ENCODE measurements around the gene ALG8.

ALG8 gene

DNA sequence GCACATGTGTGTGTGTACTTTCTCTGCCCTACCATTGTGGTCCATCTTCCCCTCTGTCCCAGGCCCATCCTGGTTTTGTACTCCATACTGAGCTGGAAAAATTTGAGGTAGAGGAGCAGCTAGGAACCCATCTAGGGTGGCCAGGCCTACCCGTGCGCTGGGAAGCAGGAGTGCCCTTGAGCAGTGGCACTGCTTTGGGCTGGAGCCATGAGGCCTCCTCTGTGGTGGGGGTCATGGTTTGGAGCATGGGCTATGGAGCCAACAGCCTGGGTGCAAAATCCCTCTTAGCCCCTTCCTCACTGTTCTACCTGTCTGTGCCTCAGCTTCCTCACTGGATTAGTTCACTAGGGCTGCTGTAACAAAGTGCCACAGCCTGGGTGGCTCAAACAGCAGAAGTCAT, 21.9 kb upstream of the ALG8 start:
- no peak for FAIRE-seq
- DNase-seq (ENCODE audit: insufficient read length, low spot score), result no peak

DNA sequence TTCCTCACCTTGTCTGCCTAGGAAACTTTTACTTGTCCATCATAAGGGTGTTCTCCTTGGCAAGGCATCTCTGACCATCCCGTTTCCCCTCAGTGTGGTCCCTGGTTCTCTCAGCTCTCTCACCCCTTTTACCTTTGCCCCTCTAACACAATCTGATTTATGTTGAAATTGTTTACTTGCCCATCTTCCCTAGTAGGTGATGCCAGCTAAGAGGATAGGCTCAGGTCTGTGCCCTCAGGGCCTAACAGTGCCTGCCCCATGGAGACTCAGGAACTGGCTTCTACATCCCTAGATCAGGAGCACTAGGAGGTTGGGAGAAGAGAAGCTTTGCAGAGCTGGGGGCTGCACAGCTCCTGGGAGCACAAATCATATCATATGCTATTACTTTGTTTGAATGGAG, 21.1 kb upstream of the ALG8 start:
- DNase-seq (ENCODE audit: insufficient read length, low spot score) (no peak), FAIRE-seq (no peak)

DNA sequence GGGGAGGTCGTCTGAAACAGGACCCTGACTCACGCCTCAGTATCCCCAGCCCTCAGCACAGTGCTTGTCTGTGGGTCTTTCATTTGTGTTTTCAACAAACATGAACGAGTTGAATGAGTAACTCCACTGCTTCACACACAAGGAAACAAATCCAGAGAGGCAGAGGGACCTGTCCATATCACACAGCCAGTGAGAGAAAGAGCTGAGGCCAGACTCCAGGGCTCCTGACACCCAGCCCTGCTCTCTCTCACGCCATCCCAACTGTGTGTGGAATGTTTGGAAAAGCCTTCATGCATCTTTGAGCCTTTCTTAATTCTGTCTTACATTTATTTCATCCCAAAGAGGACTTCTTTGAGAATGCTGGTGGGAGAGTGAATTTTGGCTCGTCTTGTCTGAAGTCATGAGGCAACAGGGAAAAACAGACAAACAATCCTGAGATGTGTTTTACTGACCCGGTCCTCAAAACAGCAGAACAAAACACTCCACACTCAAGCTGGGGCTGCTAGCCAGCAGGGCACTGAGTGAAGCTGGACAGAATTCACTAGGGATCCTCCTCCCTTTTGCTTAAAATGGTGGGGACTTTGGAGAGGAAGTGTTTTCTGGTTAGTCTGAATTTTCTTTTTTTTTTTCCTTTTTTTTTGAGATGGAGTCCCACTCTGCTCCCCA, 19.7 kb upstream of the ALG8 start:
- FAIRE-seq, result no peak
- DNase-seq (ENCODE audit: insufficient read length, low spot score), result no peak

DNA sequence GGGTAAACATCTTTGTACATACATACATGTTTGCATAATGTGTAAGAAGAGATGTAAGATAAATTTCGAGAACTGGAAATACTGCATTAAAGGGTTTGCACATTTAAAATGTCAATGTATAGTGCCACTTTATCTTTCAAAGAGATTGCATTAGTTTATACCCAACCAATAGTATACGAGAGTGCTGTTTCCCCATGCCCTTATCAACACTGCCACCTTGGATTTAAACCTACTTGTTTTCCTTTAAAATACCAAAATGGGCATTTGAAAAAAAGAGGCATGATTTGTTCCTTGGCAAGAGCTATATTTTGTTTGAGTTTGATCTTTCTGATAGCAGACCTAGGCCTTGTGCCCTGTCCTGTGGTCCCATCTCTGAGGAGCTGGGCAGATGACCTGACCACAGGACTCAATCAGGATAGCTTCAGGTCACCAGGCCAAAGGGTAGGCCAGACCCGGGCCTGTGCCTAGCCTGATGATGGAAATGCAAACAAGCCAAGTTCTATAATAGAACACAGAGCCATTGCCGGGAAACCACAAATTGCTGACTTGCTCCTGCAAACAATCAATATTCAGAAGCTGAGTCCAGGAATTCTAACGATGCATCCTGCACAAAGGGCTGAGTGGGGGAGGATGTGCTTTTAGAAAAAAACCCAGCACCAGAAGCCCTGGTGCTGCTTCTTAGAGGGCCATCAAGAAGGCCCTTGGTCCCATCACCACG, 16.9 kb upstream of the ALG8 start:
- no peak for FAIRE-seq

DNA sequence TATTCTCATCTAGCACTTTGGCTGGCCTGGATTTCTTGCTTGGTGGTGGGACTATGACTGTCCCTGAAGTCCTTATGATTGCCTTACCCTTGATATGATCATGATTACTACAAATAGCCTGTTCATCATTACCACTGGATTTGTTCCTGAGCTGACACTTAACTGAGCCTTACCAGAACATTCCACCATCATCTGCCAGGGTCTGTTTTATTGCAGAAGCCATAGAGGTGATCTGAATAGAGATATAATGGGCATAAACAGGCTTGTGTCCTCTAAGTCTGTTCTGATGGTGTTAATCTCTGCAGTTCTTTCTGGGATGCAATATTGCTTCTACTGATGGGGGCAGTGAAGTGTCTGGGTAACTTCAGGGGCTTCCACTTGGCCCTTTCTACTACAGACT, 12.4 kb upstream of the ALG8 start:
- no peak for FAIRE-seq
- no peak for DNase-seq (ENCODE audit: insufficient read length, low spot score)

More for the DNA sequence above, 16.9 kb upstream of the ALG8 start:
- no peak for DNase-seq (ENCODE audit: insufficient read length, low spot score)

DNA sequence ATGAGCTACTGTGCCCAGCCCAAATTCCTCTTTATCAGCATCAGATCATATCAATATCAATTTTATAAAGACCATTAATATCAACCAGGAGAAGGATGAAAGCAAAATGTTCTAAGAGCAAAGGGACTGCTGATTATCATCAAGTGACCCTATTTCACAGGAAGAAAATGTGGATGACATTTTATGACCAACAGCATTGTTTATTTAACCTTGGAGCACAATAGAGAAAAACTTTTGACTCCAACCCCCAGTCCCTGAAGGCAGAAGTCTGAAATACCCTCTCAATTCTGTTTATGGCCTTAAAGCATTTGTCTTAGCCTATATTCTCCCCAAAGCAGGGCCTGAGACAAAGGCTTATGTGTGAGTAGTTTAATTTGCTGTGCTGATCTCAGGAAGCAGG, 11.3 kb upstream of the ALG8 start:
- DNase-seq (ENCODE audit: insufficient read length, low spot score) (no peak), FAIRE-seq (no peak)

DNA sequence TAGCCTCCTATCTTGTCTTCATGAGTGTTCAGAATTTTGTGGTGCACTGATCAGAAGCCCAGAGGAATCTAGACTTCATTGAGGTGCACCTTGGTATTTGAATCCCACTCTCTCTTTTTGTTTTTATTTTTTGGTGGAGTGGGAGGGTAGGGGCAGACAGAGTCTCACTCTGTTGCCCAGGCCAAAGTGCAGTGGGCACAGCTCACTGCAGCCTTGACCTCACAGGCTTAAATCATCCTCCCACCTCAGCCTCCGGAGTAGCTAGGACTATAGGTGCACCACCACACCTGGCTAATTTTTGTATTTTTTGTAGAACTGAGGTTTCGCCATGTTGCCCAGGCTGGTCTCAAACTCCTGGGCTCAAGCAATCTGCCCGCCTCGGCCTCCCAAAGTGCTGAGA, 10.9 kb upstream of the ALG8 start:
- DNase-seq (ENCODE audit: insufficient read length, low spot score) (no peak), FAIRE-seq (no peak)

DNA sequence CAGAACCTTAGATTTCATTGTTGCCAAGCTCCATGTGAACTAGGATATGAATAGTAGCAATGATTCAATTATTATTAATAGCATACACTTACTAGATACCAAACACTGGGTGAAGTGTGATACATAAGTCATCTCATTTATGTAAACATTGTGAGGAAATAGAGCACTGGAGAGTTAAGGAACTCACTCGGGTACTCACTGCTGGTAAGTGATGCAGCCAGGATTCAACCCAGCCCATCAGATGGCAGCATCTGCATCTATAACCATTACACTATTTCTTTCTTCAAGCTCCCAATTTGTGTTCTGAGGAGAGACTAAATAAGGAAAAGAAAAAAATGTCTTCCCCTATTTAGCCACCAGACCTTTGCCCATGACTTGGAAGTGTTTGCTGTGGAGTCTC, 10.2 kb upstream of the ALG8 start:
- no peak for FAIRE-seq
- no peak for DNase-seq (ENCODE audit: insufficient read length, low spot score)

DNA sequence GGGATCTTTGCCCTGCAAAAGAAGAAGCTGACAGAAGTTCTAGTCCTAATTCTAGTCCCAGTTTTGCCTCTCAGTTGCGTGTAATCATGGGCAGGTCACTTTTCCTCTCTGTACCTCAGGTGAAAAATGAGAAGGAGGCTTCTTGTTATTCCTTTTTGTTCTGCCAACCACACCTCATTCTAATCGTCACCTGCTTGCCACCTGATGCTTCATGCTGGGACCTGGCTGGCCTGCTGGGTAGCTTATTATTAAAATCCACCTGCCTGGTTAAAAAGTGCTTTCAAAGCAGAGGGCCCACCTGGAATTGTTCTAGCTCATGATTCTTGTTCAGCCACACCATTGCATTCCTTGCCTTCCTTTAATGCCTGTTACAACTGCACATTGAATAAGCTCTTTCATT, 8.4 kb upstream of the ALG8 start:
- DNase-seq (ENCODE audit: insufficient read length, low spot score) (no peak), FAIRE-seq (no peak)

DNA sequence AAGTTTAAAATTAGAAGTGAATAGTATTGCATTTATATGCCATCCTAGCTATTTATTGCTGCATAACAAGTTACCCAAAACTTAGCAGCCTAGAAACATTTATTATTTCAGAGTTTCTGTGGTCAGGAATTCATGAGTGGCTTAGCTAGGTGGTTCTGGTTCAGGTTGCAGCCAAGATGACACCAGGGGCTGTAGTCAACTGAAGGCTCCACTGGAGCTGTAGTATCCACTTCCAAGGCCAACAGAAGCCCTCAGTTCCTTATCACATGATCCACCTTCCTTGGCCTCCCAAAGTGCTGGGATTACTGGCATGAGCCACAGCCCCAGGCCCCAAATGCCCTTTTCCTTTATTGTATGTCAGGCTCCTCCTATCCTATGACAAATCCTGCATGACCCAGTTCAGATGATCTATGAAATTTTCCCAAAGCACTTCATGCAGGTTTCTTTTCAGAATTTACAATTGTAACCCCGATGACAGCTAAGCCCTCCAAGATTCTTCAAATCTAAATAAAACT, 6.1 kb upstream of the ALG8 start:
- FAIRE-seq (no peak), DNase-seq (ENCODE audit: insufficient read length, low spot score) (no peak)

DNA sequence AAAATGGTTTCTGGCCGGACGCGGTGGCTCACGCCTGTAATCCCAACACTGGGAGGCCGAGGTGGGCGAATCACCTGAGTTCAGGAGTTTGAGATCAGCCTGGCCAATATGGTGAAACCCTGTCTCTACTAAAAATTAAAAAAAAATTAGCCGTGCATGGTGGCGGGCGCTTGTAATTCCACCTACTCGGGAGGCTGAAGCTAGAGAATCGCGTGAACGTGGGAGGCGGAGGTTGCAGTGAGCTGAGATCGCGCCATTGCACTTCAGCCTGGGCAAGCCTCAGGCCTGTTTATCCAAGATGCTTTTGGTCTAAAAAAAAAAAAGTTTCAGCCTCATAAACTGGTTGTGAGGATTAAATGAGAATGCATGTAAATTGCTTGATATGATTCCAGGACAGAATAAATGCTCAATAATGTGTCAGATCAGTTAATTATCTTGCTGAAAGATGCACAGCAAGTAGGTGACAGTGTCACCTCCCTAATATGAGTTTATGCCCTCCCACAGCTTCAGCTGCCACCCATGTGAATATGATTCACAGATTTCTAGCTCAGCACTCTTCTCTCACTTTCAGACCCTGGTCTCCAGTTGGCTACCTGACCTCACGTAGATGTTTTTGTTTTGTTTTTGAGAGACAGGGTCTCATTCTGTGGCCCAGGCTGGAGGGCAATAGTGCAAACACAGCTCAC, 1.1 kb upstream of the ALG8 start:
- FAIRE-seq, result no peak
- no peak for DNase-seq (ENCODE audit: insufficient read length, low spot score)

DNA sequence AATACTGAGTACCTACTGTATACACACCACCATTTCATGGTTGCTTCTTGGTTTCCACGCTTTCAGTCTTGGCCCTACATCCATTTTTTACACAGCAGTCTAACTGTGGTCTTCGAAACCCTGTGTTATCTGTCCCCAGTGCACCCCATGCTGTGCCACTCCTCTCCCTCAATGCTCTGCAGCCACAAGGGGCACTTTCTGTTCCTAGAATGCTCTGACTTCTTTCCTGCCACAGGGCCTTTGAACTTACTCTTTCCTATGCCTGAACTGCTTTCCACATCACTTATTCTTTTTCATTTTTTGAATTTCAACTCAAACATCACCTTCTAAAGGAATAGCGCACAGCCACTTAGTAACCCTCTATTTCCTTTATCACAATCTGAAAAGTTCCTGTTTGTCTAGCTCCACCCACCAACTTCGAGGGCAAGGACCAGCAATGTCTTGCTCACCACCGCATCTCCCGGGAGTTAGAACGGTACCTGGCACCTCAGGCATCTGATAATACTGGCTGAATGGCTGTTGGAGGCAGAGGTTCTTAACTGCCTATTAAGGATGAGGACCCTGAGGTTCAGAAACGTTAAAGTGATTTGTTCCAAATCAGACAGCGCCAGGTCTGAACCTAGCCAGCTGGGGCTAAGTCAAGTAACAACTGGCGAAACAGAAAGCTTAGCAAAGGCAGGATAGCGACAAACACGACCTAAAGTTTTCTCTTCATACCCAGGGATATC, 568 bp downstream of the ALG8 start:
- DNase-seq (ENCODE audit: insufficient read length, low spot score) (peak; percentile 23), FAIRE-seq (peak; percentile 54)

DNA sequence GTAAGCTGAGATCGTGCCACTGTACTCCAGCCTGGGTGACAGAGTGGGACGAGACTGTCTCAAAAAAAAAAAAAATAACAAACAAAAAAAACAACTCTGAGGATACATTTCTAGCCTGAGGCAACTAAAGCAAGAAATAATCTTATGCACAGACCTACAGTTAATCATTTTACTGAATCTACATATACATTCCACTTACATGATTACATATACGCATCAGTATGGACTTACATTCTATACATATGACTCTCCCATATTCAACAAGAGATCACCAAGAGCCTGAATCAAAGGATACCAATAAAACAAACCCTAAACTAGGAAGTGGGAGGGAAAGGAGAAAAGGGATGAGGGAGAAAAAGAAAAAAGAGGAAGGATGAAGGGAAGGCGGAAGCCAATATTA, 1.1 kb downstream of the ALG8 start:
- no peak for FAIRE-seq
- no peak for DNase-seq (ENCODE audit: insufficient read length, low spot score)

DNA sequence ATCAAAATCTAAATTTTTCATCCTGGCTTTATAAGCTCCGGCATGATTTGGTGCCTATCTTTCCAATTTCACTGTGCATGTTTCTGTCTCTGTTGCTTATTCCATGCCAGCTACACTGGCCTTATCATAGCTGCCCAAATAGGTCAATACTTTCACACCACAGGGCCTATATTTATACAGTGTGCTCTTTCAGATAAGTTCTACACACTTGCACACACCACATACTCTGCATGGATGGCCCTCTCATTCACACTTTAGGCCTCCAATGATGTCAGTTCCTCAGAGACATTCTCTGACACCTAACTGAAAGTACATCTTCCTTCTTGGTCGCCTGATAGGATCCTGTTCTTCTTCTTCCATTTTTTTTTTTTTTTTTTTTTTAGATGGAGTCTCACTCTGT, 7.0 kb downstream of the ALG8 start:
- DNase-seq (ENCODE audit: insufficient read length, low spot score), result no peak
- FAIRE-seq, result no peak

DNA sequence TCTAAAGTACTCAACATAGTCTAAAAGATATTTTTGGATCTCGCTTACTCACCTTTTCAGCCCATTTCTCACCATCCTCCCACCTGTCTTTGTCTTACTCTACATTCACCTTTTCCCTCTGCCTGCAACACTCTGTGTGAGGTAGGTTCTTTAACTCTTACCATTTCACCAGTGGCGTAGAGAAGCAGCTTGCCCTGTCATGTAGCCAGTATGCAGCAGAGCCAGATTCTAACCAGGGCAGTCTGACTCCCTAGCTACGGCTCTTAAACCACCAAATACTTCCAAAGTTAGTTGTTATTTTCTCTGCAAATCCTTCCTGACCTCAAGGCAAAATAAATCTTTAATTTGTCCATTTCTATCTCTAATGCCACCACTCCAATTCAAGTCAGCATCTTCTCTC, 7.5 kb downstream of the ALG8 start:
- no peak for FAIRE-seq

DNA sequence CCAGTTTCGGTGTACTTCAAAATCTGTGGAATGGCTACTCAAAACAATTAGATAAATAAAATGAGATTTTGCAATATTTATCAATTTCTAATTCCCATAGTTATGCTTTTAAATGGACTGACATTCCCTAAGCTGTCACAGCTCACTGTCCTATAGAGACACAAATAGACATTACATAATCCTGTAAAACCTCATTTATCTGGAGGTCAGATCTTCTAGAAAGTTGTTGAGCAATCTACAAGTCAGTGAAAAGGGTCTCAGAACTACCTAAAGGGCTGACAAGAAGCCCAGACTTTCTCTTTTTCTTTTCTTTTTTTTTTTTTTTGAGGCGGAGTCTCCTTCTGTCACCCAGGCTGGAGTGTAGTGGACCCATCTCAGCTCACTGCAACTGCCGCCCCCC, 12.0 kb downstream of the ALG8 start:
- no peak for DNase-seq (ENCODE audit: insufficient read length, low spot score)
- FAIRE-seq, result no peak

More for the DNA sequence above, 7.5 kb downstream of the ALG8 start:
- DNase-seq (ENCODE audit: insufficient read length, low spot score), result no peak

DNA sequence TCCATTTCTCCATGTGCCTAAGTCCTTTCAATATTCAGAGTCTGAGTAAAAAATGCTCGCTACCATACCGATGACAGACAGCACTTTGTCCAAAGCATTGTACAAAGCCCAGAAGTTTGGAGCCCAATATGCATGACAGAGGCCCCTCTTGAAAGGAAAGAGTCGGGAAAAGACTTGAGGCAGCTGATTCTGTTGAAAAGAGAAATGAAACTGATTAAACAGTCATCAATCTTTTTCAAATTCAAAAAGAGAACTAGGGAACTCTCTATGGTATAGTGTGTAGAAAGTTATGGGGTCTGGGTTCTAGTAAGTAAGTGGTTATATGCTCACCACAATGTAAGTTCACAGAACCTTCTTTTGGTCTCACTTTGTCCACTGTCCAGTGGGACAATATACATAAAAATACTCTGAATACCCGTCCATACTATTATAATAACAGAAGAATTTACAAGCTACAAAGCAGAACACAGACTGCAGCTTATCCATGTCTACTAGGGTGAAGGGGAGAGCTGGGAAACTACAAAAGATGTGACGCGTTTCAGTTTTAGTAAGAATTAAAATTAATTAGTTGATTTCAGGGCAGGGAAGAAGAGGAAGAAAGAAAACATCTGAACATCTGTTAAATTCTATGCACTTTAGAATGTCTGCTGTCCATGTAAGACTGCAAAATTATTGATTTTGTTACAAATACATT, 26.7 kb downstream of the ALG8 start:
- FAIRE-seq (no peak), DNase-seq (ENCODE audit: insufficient read length, low spot score) (peak; percentile 4)

DNA sequence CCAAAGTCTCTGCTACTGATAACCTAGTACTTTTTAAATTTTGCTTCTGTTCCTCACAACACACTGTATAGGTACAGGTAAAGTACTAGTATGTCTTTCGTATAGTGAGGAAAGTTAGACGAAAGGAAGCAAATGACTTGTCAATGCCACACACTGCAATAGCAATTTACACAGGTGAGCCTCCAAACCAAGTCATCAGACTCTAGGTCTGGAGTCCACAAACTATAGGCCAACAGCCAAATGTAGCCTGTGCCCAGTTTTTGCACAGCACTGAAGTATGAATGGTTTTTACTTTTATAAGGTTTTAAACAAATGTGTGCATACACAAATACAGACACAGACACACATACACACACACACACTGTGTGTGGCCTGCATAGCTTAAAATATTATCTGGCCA, 28.1 kb downstream of the ALG8 start:
- FAIRE-seq (no peak), DNase-seq (ENCODE audit: insufficient read length, low spot score) (no peak)

DNA sequence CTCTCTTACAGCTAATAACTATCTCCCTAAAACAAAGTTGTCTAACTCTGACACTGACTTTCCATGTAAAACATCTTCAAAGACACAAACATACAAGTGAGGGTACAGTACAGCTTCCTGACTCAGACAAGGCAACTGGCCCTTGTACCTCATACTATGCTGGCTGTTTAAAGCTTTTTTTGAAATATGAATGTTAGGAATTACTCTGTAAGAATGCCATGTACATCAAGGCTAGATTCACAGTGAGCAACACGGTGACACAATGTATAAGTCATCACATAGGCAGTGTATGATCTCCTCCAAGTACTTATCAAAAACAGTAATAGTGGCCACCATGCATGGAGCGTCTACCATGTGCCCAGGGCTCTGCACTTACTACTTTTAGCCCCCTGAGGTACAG, 28.6 kb downstream of the ALG8 start:
- no peak for FAIRE-seq
- no peak for DNase-seq (ENCODE audit: insufficient read length, low spot score)

DNA sequence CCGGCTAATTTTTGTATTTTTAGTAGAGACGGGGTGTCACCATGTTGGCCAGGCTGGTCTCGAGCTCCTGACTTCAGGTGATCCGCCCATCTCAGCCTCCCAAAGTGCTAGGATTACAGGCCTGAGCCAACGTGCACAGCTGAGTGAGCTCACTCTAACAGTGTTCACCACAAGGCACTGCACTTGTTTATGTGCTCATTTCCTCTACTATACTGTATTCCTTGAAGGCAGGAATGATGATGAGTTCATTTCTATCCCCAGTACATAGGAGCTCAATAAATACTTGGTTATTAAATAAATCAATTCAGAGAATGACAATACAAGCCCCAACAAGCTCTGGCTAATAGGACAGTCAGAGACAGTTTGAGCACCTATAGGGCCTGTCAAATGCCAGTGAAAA, 29.1 kb downstream of the ALG8 start:
- no peak for FAIRE-seq

More for the DNA sequence above, 29.1 kb downstream of the ALG8 start:
- no peak for DNase-seq (ENCODE audit: insufficient read length, low spot score)

Data from GM19239 (cell line).